ENCODE results near the gene PAX2.

DNA sequence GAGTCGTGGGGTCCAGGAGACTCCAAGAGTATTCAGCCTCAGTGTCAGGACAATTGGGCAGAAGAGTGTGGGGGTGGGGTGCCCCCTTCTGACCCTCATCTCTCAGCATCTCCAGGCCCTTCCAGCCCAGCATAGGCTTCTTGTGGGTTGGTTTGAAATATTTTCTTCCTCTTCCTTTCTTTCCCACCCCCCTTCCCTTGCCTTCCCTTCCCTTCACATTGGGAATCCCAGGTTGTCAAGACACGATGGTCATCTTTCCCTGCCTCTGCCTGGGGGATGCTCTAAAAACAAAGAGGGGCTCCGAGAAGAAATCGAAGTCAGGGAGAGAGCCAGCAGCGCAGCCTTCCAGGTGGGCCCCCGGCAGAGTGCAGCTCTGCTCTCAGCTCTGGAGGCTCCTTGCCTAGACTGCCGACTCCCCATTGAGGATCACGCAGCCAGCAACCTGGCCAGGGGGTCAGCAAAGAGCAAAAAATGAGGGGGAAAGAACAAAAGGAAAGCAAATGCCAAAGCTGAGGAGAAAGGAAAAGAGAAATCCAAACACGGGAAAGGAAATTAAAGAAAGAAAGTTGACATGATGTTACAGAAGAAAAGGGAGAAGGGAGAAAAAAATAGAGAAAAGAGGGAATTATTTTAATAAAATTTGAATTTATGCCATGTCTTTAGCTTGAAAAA lies 1.5 kb downstream of the PAX2 start:
- no peak for TF ChIP-seq EP300 (IDR thresholded peaks at IDR 0.05)
- TF ChIP-seq, protein P1, sequence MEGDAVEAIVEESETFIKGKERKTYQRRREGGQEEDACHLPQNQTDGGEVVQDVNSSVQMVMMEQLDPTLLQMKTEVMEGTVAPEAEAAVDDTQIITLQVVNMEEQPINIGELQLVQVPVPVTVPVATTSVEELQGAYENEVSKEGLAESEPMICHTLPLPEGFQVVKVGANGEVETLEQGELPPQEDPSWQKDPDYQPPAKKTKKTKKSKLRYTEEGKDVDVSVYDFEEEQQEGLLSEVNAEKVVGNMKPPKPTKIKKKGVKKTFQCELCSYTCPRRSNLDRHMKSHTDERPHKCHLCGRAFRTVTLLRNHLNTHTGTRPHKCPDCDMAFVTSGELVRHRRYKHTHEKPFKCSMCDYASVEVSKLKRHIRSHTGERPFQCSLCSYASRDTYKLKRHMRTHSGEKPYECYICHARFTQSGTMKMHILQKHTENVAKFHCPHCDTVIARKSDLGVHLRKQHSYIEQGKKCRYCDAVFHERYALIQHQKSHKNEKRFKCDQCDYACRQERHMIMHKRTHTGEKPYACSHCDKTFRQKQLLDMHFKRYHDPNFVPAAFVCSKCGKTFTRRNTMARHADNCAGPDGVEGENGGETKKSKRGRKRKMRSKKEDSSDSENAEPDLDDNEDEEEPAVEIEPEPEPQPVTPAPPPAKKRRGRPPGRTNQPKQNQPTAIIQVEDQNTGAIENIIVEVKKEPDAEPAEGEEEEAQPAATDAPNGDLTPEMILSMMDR (IDR thresholded peaks at IDR 0.05), result no peak
- no peak for TF ChIP-seq POLR2A (IDR thresholded peaks at IDR 0.05)
